ENCODE data around the gene IFI16. TPM values are rescaled to one million over a fixed set of nuclear protein-coding genes. Genes with fewer than 3 reads are reported as not detected.
A peak's percentile ranks its signal among the peaks of the same experiment; 100 is the strongest.

IFI16 gene
- 217 and 223 TPM in 2 replicates for total RNA-seq

- DNase-seq, result peak; percentile 93
- peaks cover 52% of the 10 kb centered on the region for H3K4me1 Mint-ChIP-seq
- peaks cover 64% of the 10 kb centered on the region for H3K36me3 Mint-ChIP-seq (ENCODE audit: low read depth)
- H3K9me3 Mint-ChIP-seq, result peaks cover 11% of the 10 kb centered on the region
- H3K27ac Mint-ChIP-seq, result peak within 1 kb of the TSS; percentile 98
- H3K4me3 Mint-ChIP-seq, result peak within 1 kb of the TSS; percentile 92
- H3K27me3 Mint-ChIP-seq, result no peaks in the 10 kb centered on the region
- intact Hi-C loops (cut with micrococcal nuclease), result loop anchor here (1.0 to 10.0 kb wide), 8 partner anchors 36 to 1635 kb away; partner anchors contain the start of genes AIM2 and SLAMF1
Observed at GRCh38 chr1:159009704-159010361, at the start of gene IFI16. Gene IFI16 (plus strand): TSS chr1:159009907. CDS start chr1:159014681, 4,774 bp downstream.

GRCh38 chr1:158961178-158961577 is 48.5 kb upstream of the IFI16 start:
- H3K4me3 Mint-ChIP-seq, result no peak overlapping the region
- peaks cover 3% of the 10 kb centered on the region for H3K4me1 Mint-ChIP-seq
- no peak for DNase-seq
- no peaks in the 10 kb centered on the region for H3K27me3 Mint-ChIP-seq
- H3K27ac Mint-ChIP-seq, result no peak overlapping the region
- H3K9me3 Mint-ChIP-seq, result peaks cover 15% of the 10 kb centered on the region
- H3K36me3 Mint-ChIP-seq (ENCODE audit: low read depth), result peaks cover 47% of the 10 kb centered on the region
- intact Hi-C loops (cut with micrococcal nuclease), result no loop called here

GRCh38 chr1:158962983-158963382 is 46.7 kb upstream of the IFI16 start:
- Mint-ChIP-seq H3K27me3 (no peaks in the 10 kb centered on the region), H3K4me1 (peaks cover 5% of the 10 kb centered on the region), H3K4me3 (no peak overlapping the region), H3K36me3 (ENCODE audit: low read depth) (peaks cover 51% of the 10 kb centered on the region), H3K27ac (no peak overlapping the region), H3K9me3 (peaks cover 15% of the 10 kb centered on the region)
- intact Hi-C loops (cut with micrococcal nuclease), result no loop called here
- no peak for DNase-seq

GRCh38 chr1:158969166-158969565 is 40.5 kb upstream of the IFI16 start:
- intact Hi-C loops (cut with micrococcal nuclease), result loop anchor here (1.0 kb wide), 4 partner anchors 27 to 150 kb away; partner anchors contain the start of gene IFI16
- H3K4me3 Mint-ChIP-seq, result no peak overlapping the region
- peak overlapping the region; percentile 84 for H3K27ac Mint-ChIP-seq
- peaks cover 31% of the 10 kb centered on the region for H3K36me3 Mint-ChIP-seq (ENCODE audit: low read depth)
- no peak for DNase-seq
- no peaks in the 10 kb centered on the region for H3K27me3 Mint-ChIP-seq
- peaks cover 15% of the 10 kb centered on the region for H3K4me1 Mint-ChIP-seq
- peaks cover 22% of the 10 kb centered on the region for H3K9me3 Mint-ChIP-seq

- Mint-ChIP-seq H3K9me3 (peaks cover 19% of the 10 kb centered on the region), H3K4me1 (peaks cover 15% of the 10 kb centered on the region), H3K27ac (peak overlapping the region; percentile 84), H3K4me3 (no peak overlapping the region), H3K27me3 (no peaks in the 10 kb centered on the region), H3K36me3 (ENCODE audit: low read depth) (peaks cover 30% of the 10 kb centered on the region)
- no peak for DNase-seq
- intact Hi-C loops (cut with micrococcal nuclease), result loop anchor here (1.0 kb wide), 4 partner anchors 28 to 151 kb away; partner anchors contain the start of gene IFI16
Observed at GRCh38 chr1:158969855-158970254, 39.9 kb upstream of the IFI16 start.

- no peak for DNase-seq
- no peaks in the 10 kb centered on the region for H3K27me3 Mint-ChIP-seq
- no peak overlapping the region for H3K4me3 Mint-ChIP-seq
- peaks cover 19% of the 10 kb centered on the region for H3K36me3 Mint-ChIP-seq (ENCODE audit: low read depth)
- no peak overlapping the region for H3K27ac Mint-ChIP-seq
- intact Hi-C loops (cut with micrococcal nuclease), result no loop called here
- peaks cover 7% of the 10 kb centered on the region for H3K9me3 Mint-ChIP-seq
- peaks cover 13% of the 10 kb centered on the region for H3K4me1 Mint-ChIP-seq
Observed at GRCh38 chr1:158972841-158973240, 36.9 kb upstream of the IFI16 start.

- H3K27ac Mint-ChIP-seq, result no peak overlapping the region
- DNase-seq, result no peak
- peaks cover 2% of the 10 kb centered on the region for H3K27me3 Mint-ChIP-seq
- no peaks in the 10 kb centered on the region for H3K9me3 Mint-ChIP-seq
- H3K4me3 Mint-ChIP-seq, result no peak overlapping the region
- H3K36me3 Mint-ChIP-seq (ENCODE audit: low read depth), result peaks cover 26% of the 10 kb centered on the region
- peaks cover 2% of the 10 kb centered on the region for H3K4me1 Mint-ChIP-seq
- intact Hi-C loops (cut with micrococcal nuclease), result no loop called here
Observed at GRCh38 chr1:158976219-158976618, 33.5 kb upstream of the IFI16 start.

GRCh38 chr1:158978730-158979129 is 31.0 kb upstream of the IFI16 start:
- peaks cover 2% of the 10 kb centered on the region for H3K4me1 Mint-ChIP-seq
- DNase-seq, result no peak
- H3K9me3 Mint-ChIP-seq, result peaks cover 5% of the 10 kb centered on the region
- H3K27me3 Mint-ChIP-seq, result peaks cover 4% of the 10 kb centered on the region
- peaks cover 37% of the 10 kb centered on the region for H3K36me3 Mint-ChIP-seq (ENCODE audit: low read depth)
- intact Hi-C loops (cut with micrococcal nuclease), result no loop called here
- no peak overlapping the region for H3K27ac Mint-ChIP-seq
- H3K4me3 Mint-ChIP-seq, result no peak overlapping the region

- H3K4me1 Mint-ChIP-seq, result peaks cover 2% of the 10 kb centered on the region
- intact Hi-C loops (cut with micrococcal nuclease), result no loop called here
- H3K27me3 Mint-ChIP-seq, result peaks cover 4% of the 10 kb centered on the region
- peaks cover 37% of the 10 kb centered on the region for H3K36me3 Mint-ChIP-seq (ENCODE audit: low read depth)
- H3K4me3 Mint-ChIP-seq, result no peak overlapping the region
- DNase-seq, result no peak
- no peak overlapping the region for H3K27ac Mint-ChIP-seq
- H3K9me3 Mint-ChIP-seq, result peaks cover 7% of the 10 kb centered on the region
Observed at GRCh38 chr1:158979229-158979628, 30.5 kb upstream of the IFI16 start.

- Mint-ChIP-seq H3K36me3 (ENCODE audit: low read depth) (peaks cover 46% of the 10 kb centered on the region), H3K4me3 (no peak overlapping the region), H3K27ac (no peak overlapping the region), H3K27me3 (peaks cover 5% of the 10 kb centered on the region), H3K4me1 (peaks cover 2% of the 10 kb centered on the region), H3K9me3 (peaks cover 14% of the 10 kb centered on the region)
- intact Hi-C loops (cut with micrococcal nuclease), result no loop called here
- DNase-seq, result no peak
Observed at GRCh38 chr1:158983235-158983634, 26.5 kb upstream of the IFI16 start.

GRCh38 chr1:158984386-158984785 is 25.3 kb upstream of the IFI16 start:
- intact Hi-C loops (cut with micrococcal nuclease), result no loop called here
- DNase-seq, result no peak
- H3K36me3 Mint-ChIP-seq (ENCODE audit: low read depth), result peaks cover 43% of the 10 kb centered on the region
- no peaks in the 10 kb centered on the region for H3K4me1 Mint-ChIP-seq
- H3K27ac Mint-ChIP-seq, result no peak overlapping the region
- peaks cover 6% of the 10 kb centered on the region for H3K27me3 Mint-ChIP-seq
- peaks cover 23% of the 10 kb centered on the region for H3K9me3 Mint-ChIP-seq
- no peak overlapping the region for H3K4me3 Mint-ChIP-seq

GRCh38 chr1:158989424-158989823 is 20.3 kb upstream of the IFI16 start:
- Mint-ChIP-seq H3K4me3 (no peak overlapping the region), H3K4me1 (no peaks in the 10 kb centered on the region), H3K36me3 (ENCODE audit: low read depth) (peaks cover 43% of the 10 kb centered on the region), H3K9me3 (peaks cover 33% of the 10 kb centered on the region), H3K27me3 (peaks cover 4% of the 10 kb centered on the region), H3K27ac (no peak overlapping the region)
- intact Hi-C loops (cut with micrococcal nuclease), result no loop called here
- DNase-seq, result no peak

GRCh38 chr1:158992787-158993312 is 16.9 kb upstream of the IFI16 start:
- Mint-ChIP-seq H3K27ac (no peak overlapping the region), H3K9me3 (peaks cover 37% of the 10 kb centered on the region), H3K36me3 (ENCODE audit: low read depth) (peaks cover 44% of the 10 kb centered on the region), H3K4me1 (peaks cover 17% of the 10 kb centered on the region), H3K27me3 (peaks cover 4% of the 10 kb centered on the region), H3K4me3 (no peak overlapping the region)
- no peak for DNase-seq
- intact Hi-C loops (cut with micrococcal nuclease), result no loop called here

GRCh38 chr1:158996998-158997397 is 12.7 kb upstream of the IFI16 start:
- Mint-ChIP-seq H3K4me1 (peaks cover 32% of the 10 kb centered on the region), H3K27me3 (no peaks in the 10 kb centered on the region), H3K4me3 (no peak overlapping the region), H3K9me3 (peaks cover 19% of the 10 kb centered on the region), H3K27ac (no peak overlapping the region), H3K36me3 (ENCODE audit: low read depth) (peaks cover 34% of the 10 kb centered on the region)
- intact Hi-C loops (cut with micrococcal nuclease), result no loop called here
- DNase-seq, result no peak

Data from activated CD4-positive, alpha-beta T cell treated with anti-CD3 and anti-CD28 coated beads, Interleukin-2, amount 10 ng/mL, durations not matched to agents 24 days and 14 days (primary cell).